Liver (tissue), 9 donors: Measurements from ENCODE around the gene PAK1. TPM values are rescaled to one million over a fixed set of nuclear protein-coding genes. Genes with fewer than 3 reads are reported as not detected.

Experiments used
- DNase-seq: peaks from one replicate; pipeline ENCODE4 v3.0.0-alpha.2; 2017; ENCODE audit warnings: low spot score
- H3K27ac ChIP-seq, 2 donors: one replicate each; pipeline ENCODE4 v1.7.0; 2013; ENCODE audit warnings: inconsistent platforms in 2 of 2, low read length in 2 of 2, control low read depth in 1 of 2, low read depth in 1 of 2, mild to moderate bottlenecking in 1 of 2
- H3K27me3 ChIP-seq, 4 donors: one replicate each; pipeline versions ENCODE4 v1.6.1 to v1.7.0; 2013; ENCODE audit warnings: low read length in 3 of 4, inconsistent platforms in 1 of 4, mild to moderate bottlenecking in 1 of 4, moderate library complexity in 1 of 4; ENCODE audit not compliant: control insufficient read depth in 4 of 4, insufficient read depth in 4 of 4
- H3K36me3 ChIP-seq, 4 donors: one replicate each; pipeline versions ENCODE4 v1.6.1 to v1.7.0; 2013; ENCODE audit warnings: low read length in 3 of 4, mild to moderate bottlenecking in 3 of 4, low read depth in 1 of 4, moderate library complexity in 1 of 4; ENCODE audit not compliant: control insufficient read depth in 4 of 4, insufficient read depth in 3 of 4
- H3K4me1 ChIP-seq, 4 donors: one replicate each; pipeline versions ENCODE4 v1.6.1 to v1.7.0; 2013; ENCODE audit warnings: low read length in 3 of 4, mild to moderate bottlenecking in 3 of 4, moderate library complexity in 1 of 4; ENCODE audit not compliant: control insufficient read depth in 4 of 4, insufficient read depth in 4 of 4
- H3K4me3 ChIP-seq, 3 donors: one replicate each; pipeline versions ENCODE4 v1.6.1 to v1.7.0; 2013; ENCODE audit warnings: low read length in 3 of 3, control low read depth in 1 of 3, low read depth in 1 of 3, mild to moderate bottlenecking in 1 of 3
- H3K9ac ChIP-seq, 2 donors: one replicate each; pipeline ENCODE4 v1.7.0; 2013; ENCODE audit warnings: low read length in 2 of 2, mild to moderate bottlenecking in 2 of 2, moderate library complexity in 2 of 2, control low read depth in 1 of 2, low read depth in 1 of 2
- H3K9me3 ChIP-seq, 4 donors: one replicate each; pipeline versions ENCODE4 v1.6.1 to v1.7.0; 2013; ENCODE audit warnings: low read length in 3 of 4; ENCODE audit not compliant: control insufficient read depth in 4 of 4
- CTCF ChIP-seq: fragments of 150-350 bp; IDR thresholded peaks from 2 replicates; pipeline ENCODE4 v1.5.1; 2017; ENCODE audit warnings: improper control_type of control experiment, low read depth, low read length; ENCODE audit not compliant: missing input control
- EGR1 ChIP-seq, 2 donors: IDR thresholded peaks; 2 replicates each; pipeline ENCODE4 v1.6.1; 2016 to 2018; ENCODE audit warnings: antibody characterized with exemption in 2 of 2, low read depth in 2 of 2
- FOXA1 ChIP-seq: IDR thresholded peaks from 2 replicates; pipeline ENCODE4 v1.6.1; 2016; ENCODE audit warnings: antibody characterized with exemption
- FOXA2 ChIP-seq: IDR thresholded peaks from 2 replicates; pipeline ENCODE4 v1.6.1; 2016; ENCODE audit warnings: antibody characterized with exemption
- GABPA ChIP-seq, 2 donors: IDR thresholded peaks in 1 of 2; conservative IDR thresholded peaks in 1 of 2; 2 replicates each; pipeline ENCODE4 v1.6.1; 2016; ENCODE audit warnings: antibody characterized with exemption in 2 of 2, mild to moderate bottlenecking in 1 of 2, moderate library complexity in 1 of 2
- HNF4A ChIP-seq, 2 donors: conservative IDR thresholded peaks; 2 replicates each; pipeline ENCODE4 v1.6.1; 2016; ENCODE audit warnings: antibody characterized with exemption in 2 of 2, mild to moderate bottlenecking in 2 of 2
- HNF4G ChIP-seq: IDR thresholded peaks from 2 replicates; pipeline ENCODE4 v1.6.1; 2016; ENCODE audit warnings: antibody characterized with exemption
- JUND ChIP-seq, 2 donors: IDR thresholded peaks; 2 replicates each; pipeline ENCODE4 v1.6.1; 2016; ENCODE audit warnings: antibody characterized with exemption in 2 of 2
- MAX ChIP-seq: IDR thresholded peaks from 2 replicates; pipeline ENCODE4 v1.6.1; 2016; ENCODE audit warnings: antibody characterized with exemption
- NR2F2 ChIP-seq: IDR thresholded peaks from 2 replicates; pipeline ENCODE4 v1.6.1; 2016; ENCODE audit warnings: antibody characterized with exemption
- RAD21 ChIP-seq, 2 donors: IDR thresholded peaks; 2 replicates each; pipeline ENCODE4 v1.6.1; 2016; ENCODE audit warnings: antibody characterized with exemption in 2 of 2, mild to moderate bottlenecking in 2 of 2
- RXRA ChIP-seq, 2 donors: IDR thresholded peaks; 2 replicates each; pipeline ENCODE4 v1.6.1; 2017 to 2018; ENCODE audit warnings: antibody characterized with exemption in 2 of 2, mild to moderate bottlenecking in 1 of 2
- SP1 ChIP-seq: IDR thresholded peaks from 2 replicates; pipeline ENCODE4 v1.6.1; 2018; ENCODE audit warnings: antibody characterized with exemption, mild to moderate bottlenecking
- TAF1 ChIP-seq: conservative IDR thresholded peaks from 2 replicates; pipeline ENCODE4 v1.6.1; 2016; ENCODE audit warnings: antibody characterized with exemption, mild to moderate bottlenecking
- YY1 ChIP-seq: IDR thresholded peaks from 2 replicates; pipeline ENCODE4 v1.6.1; 2016; ENCODE audit warnings: antibody characterized with exemption, mild to moderate bottlenecking
- polyA plus RNA-seq, 2 donors: library from polyadenylated mRNA; stranded (reverse) in 1 of 2; unstranded in 1 of 2; fragments of 200-250 nt in 1 of 2; fragments of >200 nt in 1 of 2; fragmentation: Nextera tagmentation in 1 of 2; extraction: Ambion mirVana in 1 of 2; gene quantifications; one replicate each; pipeline versions ENCODE4 v1.2.1 to v1.2.3, GENCODE V29; 2013 to 2015
- total RNA-seq, 2 donors: library from RNA; depleted of rRNA; stranded (reverse); fragments of >200 nt; gene quantifications; one replicate each; pipeline ENCODE4 v1.2.3, GENCODE V29; 2014
- TF ChIP-seq, protein P1 (sequence below): IDR thresholded peaks from 2 replicates; pipeline ENCODE4 v1.6.1; 2016; ENCODE audit warnings: antibody characterized with exemption
- TF ChIP-seq, protein P2 (sequence below): IDR thresholded peaks from 2 replicates; pipeline ENCODE4 v1.6.1; 2016; ENCODE audit warnings: antibody characterized with exemption
- TF ChIP-seq, protein P3 (sequence below): IDR thresholded peaks from 2 replicates; pipeline ENCODE4 v1.6.1; 2016; ENCODE audit warnings: antibody characterized with exemption, mild to moderate bottlenecking
- donor health status: healthy.
- donor health status: healthy.
- donor health status: healthy.
- donor health status: healthy.
- donor health status: healthy.

Gene PAK1
- total and polyA plus RNA-seq, 4 donors = 3.6 to 24.9 (median 7.4) TPM

DNA sequence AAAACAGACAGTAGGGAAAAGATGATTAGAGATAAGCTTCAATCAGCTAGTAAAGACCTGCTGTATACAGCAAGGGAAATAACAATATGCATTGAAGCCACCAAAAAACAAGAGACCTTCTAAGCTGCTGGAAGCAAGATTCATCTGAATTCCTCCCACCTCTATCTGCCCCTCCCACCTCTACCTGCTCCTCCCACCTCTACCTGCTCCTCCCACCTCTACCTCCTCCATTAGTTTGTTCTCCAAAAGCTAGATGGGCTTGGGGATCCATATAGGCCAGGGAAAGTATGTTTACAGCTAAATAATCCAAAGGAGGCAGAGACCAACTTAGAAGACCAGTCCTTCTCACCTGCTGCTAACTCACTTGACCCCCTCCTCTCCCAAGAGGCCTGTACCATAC lies 33.2 kb downstream of the PAK1 start:
- H3K4me1 ChIP-seq = no peaks in the 10 kb centered on the region
- H3K36me3 ChIP-seq = no peaks in the 10 kb centered on the region
- H3K9ac ChIP-seq = no peak overlapping the region
- H3K4me3 ChIP-seq = no peak overlapping the region
- no peak overlapping the region for H3K27ac ChIP-seq
- no peak for DNase-seq
- TF ChIP-seq EGR1 (IDR thresholded peaks at IDR 0.05; ENCODE audit: low read depth in 2 of 2) = no peak
- TF ChIP-seq HNF4A (conservative IDR thresholded peaks at IDR 0.05) = no peak
- no peak for TF ChIP-seq JUND (IDR thresholded peaks at IDR 0.05)
- no peak for TF ChIP-seq TAF1
- no peak for TF ChIP-seq MAX
- TF ChIP-seq RXRA (IDR thresholded peaks at IDR 0.05) = no peak
- no peak for TF ChIP-seq SP1
- no peak for TF ChIP-seq GABPA (IDR thresholded peaks at IDR 0.05 in 1 of 2, conservative IDR thresholded peaks at IDR 0.05 in 1 of 2)
- no peak for TF ChIP-seq YY1
- TF ChIP-seq FOXA1 = no peak
- TF ChIP-seq, protein P1, sequence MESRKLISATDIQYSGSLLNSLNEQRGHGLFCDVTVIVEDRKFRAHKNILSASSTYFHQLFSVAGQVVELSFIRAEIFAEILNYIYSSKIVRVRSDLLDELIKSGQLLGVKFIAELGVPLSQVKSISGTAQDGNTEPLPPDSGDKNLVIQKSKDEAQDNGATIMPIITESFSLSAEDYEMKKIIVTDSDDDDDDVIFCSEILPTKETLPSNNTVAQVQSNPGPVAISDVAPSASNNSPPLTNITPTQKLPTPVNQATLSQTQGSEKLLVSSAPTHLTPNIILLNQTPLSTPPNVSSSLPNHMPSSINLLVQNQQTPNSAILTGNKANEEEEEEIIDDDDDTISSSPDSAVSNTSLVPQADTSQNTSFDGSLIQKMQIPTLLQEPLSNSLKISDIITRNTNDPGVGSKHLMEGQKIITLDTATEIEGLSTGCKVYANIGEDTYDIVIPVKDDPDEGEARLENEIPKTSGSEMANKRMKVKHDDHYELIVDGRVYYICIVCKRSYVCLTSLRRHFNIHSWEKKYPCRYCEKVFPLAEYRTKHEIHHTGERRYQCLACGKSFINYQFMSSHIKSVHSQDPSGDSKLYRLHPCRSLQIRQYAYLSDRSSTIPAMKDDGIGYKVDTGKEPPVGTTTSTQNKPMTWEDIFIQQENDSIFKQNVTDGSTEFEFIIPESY = no peak
- TF ChIP-seq, protein P2, sequence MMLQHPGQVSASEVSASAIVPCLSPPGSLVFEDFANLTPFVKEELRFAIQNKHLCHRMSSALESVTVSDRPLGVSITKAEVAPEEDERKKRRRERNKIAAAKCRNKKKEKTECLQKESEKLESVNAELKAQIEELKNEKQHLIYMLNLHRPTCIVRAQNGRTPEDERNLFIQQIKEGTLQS = no peak
- TF ChIP-seq CTCF = no peak
- no peak for TF ChIP-seq FOXA2
- TF ChIP-seq, protein P3, sequence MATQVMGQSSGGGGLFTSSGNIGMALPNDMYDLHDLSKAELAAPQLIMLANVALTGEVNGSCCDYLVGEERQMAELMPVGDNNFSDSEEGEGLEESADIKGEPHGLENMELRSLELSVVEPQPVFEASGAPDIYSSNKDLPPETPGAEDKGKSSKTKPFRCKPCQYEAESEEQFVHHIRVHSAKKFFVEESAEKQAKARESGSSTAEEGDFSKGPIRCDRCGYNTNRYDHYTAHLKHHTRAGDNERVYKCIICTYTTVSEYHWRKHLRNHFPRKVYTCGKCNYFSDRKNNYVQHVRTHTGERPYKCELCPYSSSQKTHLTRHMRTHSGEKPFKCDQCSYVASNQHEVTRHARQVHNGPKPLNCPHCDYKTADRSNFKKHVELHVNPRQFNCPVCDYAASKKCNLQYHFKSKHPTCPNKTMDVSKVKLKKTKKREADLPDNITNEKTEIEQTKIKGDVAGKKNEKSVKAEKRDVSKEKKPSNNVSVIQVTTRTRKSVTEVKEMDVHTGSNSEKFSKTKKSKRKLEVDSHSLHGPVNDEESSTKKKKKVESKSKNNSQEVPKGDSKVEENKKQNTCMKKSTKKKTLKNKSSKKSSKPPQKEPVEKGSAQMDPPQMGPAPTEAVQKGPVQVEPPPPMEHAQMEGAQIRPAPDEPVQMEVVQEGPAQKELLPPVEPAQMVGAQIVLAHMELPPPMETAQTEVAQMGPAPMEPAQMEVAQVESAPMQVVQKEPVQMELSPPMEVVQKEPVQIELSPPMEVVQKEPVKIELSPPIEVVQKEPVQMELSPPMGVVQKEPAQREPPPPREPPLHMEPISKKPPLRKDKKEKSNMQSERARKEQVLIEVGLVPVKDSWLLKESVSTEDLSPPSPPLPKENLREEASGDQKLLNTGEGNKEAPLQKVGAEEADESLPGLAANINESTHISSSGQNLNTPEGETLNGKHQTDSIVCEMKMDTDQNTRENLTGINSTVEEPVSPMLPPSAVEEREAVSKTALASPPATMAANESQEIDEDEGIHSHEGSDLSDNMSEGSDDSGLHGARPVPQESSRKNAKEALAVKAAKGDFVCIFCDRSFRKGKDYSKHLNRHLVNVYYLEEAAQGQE = no peak
- TF ChIP-seq NR2F2 = no peak
- no peak for TF ChIP-seq RAD21 (IDR thresholded peaks at IDR 0.05)
- TF ChIP-seq HNF4G = no peak
- H3K9me3 ChIP-seq = no peaks in the 10 kb centered on the region
- H3K27me3 ChIP-seq = no peaks in the 10 kb centered on the region
